Measurements from ENCODE around the gene NGEF.
A peak's percentile ranks its signal among the peaks of the same experiment; 100 is the strongest.

Gene NGEF

GRCh38 chr2:233044974-233045605 is 32.0 kb upstream of the NGEF start:
- DNase-seq: no peak

- no peak for DNase-seq
These were observed 29.5 kb upstream of the NGEF start for GRCh38 chr2:233042549-233042948.

GRCh38 chr2:233041722-233042323 is 28.8 kb upstream of the NGEF start:
- no peak for DNase-seq

GRCh38 chr2:233040571-233040970 is 27.5 kb upstream of the NGEF start:
- DNase-seq: no peak

DNA sequence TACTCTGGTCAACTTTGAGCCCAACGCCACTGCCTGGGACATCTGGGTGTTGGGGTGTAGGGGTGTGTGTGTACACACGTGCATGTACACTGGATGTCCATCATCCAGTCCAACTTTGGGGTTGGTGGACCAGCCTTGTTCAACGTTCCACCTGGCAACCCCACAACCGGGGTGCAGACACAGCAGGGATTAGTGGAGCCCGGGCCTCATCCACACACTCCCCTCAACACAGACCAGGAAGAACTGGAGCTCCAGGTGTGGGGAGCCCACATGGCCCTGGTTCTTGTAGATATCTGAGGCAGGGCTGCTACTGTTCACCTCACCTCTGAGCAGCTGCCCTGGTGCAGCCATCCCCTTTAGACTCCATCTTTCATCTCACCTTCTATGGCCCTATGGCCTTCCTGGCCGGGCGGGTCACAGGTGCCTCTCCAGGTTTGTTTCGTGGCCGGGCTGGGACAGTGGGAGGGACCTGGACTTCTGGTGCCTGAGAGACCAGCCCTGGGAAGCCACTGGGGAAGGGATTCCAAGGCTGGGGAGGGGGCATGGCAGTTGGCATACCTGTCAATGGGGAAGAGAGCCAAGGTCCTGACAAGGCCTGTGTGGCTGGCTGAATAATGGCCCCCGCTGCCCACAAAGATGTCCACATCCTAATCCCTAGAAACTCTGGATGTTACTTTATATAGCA is 26.9 kb upstream of the NGEF start:
- DNase-seq: no peak

DNA sequence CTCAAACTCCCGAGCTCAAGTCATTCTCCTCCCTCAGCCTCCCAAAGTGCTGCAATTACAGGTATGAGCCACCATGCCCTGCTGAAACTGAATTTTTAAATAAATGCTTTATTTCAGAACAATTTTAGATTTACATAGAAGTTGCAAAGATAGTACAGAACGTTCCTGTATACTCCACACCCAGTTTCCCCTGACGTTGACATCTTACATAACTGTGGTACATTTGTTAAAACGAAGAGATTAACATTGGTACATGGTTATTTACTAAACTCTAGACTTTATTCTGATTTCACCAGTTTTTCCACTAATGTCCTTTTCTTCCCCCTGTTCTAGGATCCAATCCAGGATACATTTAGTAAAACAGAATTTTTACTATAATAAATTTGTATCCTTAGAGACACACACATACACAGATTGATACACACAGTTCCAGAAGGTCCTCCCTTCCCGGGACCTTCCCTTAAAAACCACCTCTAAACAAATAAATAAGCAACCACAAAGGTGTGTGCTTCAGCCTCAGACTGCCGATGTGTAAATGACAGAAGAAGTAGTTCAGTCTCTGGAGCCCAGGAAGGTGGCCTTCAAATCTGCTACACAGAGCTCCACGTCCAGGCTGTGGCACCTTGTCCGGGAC is 26.3 kb upstream of the NGEF start:
- DNase-seq: no peak

GRCh38 chr2:233037078-233037477 is 24.0 kb upstream of the NGEF start:
- no peak for DNase-seq

GRCh38 chr2:233036162-233036838 is 23.2 kb upstream of the NGEF start:
- DNase-seq: peak; percentile 25

GRCh38 chr2:233035426-233036161 is 22.5 kb upstream of the NGEF start:
- no peak for DNase-seq

GRCh38 chr2:233034091-233034882 is 21.2 kb upstream of the NGEF start:
- no peak for DNase-seq

DNA sequence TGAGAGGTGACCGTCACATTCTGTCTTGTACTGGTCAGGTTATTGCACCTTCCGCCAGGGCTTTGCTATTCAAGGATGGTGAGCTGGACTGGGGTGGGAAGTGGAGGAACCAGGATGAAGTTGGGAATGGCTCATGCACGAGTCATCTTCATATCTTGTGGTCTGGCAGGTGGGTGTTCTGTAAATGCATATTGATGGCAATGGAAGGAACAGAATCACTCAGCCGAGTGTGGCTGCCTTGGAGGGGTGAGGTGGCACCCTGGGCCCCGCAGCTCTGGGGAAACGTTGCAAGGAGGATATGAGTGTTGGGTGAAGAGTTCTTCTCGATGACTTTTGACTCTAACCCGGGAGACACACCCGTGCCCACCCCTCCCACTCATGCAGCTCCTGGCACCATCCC is 20.6 kb upstream of the NGEF start:
- DNase-seq: no peak

GRCh38 chr2:233032551-233033320 is 19.7 kb upstream of the NGEF start, which contains the start of gene NEU2:
TSS of gene NEU2 (plus strand) at chr2:233032672. CDS start at chr2:233032672, 0 bp downstream.
- DNase-seq: no peak

DNA sequence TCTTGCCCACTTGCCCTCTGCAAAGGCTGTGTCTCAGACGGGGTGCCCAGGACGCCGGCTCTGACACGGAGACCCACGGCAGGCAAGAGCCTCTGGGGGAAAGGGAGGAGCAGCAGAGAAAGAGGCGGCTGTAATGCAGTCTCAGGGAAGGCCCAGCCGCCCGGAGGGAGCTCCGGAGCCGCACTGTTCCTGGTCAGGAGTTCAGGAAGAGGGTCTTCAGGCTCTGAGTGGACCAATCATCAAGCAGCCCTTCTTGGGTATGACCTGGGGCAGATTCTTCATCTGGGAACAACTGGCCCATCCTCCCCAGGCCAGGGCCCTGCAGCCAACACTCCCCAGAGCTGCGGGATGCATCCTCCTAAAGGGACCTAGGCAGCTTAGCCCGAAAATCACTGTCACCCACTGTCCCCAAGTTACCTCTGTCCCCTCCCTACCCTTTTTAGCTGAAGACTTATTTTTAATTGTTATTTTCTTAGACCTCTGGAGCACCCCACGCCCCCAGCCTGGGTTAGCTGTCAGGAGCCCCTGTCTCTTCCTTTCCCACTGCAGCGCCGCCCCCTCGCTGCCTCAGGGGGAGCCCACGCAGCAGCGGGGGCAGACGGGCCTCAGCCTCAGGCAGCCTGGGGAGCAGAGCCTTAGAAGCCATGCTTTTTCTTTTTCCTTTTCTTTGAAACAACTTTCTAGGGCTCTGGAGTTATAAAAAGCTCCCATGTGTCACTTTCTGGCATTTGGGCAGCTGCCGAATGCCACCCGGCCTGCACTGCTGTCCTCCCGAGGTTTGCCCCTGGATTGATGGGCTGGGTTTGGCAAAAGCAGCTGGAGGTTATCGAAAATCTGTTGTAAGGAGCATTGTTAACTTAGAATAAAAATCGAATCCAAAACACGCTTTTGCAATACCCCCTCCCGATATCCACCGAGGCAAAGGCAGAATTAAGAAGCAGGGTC is 18.8 kb upstream of the NGEF start:
- no peak for DNase-seq

- no peak for DNase-seq
These were observed 16.3 kb upstream of the NGEF start for GRCh38 chr2:233029321-233029720.

- DNase-seq: no peak
These were observed 13.2 kb upstream of the NGEF start for GRCh38 chr2:233026198-233026813.

DNA sequence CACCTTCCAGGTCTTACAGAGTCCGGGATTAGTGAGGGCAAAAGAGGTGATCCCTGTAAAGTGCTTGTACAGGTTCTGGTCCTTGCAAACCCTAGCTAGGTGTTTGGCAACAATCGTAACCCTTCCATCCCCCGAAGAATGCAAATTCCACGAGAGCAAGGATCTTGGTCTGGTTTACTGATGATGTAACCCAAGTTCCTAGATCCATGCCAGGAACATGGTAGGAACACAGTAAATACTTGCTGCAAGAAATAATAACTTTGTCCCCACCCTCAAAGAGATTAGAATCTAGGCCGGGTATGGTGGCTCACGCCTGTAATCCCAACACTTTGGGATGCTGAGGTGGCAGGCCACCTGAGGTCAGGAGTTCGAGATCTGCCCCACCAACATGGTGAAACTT is 12.7 kb upstream of the NGEF start:
- no peak for DNase-seq

DNA sequence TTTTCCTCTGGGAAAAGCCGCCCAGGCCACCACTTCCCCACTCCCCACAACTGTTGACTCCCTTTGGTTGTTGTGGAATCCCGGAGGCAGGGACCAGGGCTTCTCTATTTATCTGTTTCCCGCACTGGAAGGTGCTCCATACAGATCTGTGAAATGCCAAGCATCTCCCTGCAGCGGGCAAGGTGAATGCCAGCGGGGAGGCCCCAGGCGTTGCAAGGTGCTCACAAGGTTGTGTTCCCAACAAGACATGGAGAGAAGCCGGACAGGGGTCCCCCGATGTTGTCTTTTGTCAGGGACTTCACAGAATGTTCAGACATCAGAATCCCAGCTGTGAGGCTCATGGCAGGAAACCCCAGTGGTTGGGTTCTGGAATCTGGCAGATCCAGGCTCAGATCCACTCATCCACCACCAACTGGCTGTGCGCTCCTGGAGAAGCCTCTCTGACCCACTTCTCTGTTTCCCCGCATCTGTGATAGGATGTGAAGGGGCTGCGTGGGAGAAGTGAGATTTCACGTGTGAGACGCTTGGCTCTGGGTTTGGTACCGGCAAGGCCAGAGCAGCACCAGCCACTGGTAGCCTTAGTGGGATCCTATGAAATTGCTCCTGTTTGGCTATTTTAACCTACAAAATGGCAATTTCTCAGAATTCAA is 10.8 kb upstream of the NGEF start:
- DNase-seq: no peak

- DNase-seq: no peak
These were observed 10.1 kb upstream of the NGEF start for GRCh38 chr2:233023007-233023760.
